HG02678 (cell line): ENCODE results near the gene DSP.

Source experiments
- ATAC-seq: cut with Tn5 transposase; IDR thresholded peaks from one replicate; pipeline ENCODE4 v1.9.1; 2021; ENCODE audit warnings: mild to moderate bottlenecking, moderate library complexity; ENCODE audit not compliant: unreplicated experiment

The DSP gene

DNA sequence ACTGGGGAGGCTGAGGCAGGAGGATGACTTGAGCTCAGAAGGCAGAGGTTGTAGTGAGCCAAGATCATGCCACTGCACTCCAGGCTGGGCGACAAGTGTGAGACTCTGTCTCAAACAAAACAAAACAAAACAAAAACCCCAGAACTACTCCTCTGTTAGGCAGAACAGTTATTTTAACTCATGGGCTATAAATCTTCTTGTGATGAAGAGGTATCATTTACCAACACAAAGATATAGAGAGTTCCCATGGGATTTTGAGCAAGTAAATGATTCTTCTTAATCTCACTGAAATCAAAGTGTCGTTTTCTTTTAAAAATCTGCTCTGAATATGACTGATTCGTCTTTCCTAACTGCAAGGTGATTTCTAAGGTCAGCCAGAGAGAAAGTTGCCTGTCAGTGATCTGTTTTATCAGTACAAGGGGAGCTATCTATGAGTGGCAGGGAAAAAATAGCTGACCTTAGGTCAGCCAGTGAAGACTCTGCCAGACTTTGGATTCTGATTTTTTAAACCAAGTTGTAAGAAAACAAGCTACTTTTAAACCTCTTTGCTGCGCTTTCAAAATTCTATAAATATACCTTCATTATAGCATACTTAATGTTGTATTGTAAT lies 3.8 kb upstream of the DSP start:
- no peak for ATAC-seq

DNA sequence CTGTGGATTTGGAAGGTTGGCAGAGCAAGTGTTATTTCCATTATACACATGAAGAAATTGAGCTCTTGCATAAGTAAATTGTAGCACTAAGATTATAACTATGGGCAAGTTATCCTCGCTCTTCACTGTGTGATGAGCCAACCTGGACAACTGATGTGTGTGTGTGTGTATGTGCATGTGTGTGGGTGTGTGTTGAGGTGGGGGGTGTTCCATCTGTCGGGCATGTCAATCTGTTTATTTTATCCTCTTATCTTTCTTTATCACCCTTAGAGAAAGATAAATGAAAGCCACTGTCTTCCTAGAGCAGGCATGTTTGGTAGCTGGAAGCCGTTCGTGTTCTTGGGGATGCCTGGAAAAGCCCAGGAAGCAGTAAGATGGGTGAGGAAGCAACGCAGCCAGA lies 3.0 kb upstream of the DSP start:
- no peak for ATAC-seq

DNA sequence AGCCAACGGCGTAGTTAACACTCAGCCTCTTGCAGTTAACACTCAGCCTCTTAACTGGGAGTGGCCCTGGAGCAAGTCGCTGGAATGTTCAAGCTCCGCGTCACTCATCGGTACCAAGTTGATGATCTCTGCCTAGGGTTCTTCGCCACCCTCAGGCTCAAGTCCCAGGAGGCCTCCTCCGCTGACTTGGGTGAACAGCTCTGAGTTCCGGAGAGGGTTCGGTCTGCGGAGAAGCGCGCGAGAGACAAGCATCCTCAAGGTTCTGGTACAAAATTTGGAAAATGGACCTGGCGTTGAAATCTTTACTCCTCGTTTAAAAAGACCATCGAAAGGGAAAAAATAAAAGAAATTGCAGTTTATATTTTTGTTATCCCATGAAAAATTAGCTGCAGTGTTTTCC lies 876 bp upstream of the DSP start:
- no peak for ATAC-seq

DNA sequence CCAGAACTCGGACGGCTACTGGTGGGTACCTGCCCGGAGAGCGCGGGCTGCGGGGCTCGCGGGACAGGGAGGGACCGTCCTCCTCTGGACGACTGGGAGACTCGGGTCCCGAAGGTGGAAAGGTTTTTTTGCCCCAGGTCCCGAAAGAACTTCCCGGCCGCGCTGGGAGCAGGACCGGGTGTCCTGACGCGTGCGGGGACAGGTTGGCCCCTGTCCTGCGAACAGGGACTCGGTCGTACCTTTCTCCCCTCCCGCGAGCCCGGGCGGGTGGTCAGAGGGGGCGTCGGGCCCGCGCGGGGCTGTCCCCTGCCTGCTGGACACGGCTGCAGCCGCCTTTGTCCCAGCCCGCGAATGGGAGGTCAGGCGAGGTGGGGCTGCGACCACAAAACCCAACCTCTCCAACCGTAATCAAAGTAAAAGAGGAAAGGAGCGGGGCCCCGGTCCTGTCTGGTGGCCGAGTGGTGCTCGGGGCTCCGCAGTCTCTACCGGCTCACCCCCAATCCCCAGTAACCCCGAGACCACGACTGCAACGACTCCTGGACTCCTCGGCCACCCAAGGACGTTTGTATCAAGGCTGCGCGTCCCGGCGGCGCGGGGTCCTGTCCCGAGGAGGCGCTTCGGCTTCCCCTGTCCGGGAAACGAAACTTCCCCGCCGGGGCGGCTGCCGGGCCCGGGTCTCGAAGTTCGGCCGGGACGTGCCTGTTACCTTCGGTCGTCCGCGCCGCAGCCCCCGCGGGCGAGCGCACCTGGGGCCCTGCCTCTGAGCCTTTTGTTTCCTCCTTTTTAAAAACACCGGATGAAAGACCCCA lies 798 bp downstream of the DSP start:
- no peak for ATAC-seq

DNA sequence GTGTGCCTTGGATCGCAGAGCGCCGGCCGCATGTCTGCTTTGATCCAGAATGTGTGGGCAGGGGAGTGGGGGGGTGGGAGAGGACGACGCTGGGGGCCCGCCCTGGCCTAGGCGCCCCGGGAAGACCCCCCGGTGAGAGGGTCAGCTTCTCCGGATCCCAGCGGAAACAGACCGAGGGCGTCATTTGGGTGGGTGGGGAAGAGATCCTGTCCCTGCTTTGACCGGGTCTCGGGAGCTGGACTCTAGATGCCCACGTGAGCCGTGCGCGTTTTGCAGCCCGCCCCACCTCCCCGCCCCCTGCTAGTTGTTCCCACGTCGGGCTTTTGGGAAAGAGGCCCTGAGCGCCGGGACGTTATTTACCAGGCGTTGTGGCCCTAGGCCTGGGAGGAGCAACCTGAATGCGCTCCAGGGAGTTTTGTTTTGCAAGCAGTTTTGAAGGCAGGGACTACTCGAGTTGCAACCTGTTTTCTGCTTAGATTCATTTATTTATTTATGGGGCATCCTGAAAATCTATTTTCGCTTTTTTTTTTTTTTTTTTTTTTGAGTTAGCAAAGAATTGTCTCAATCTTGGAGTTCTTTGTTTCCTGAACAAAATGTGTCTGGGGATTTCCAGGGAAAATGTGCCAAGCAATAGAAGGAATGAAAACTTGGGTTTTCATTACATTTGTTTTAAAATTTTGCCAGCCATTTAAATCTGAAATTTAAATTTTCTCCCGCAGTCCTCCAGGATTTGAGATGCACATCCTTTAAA lies 1.6 kb downstream of the DSP start:
- no peak for ATAC-seq

DNA sequence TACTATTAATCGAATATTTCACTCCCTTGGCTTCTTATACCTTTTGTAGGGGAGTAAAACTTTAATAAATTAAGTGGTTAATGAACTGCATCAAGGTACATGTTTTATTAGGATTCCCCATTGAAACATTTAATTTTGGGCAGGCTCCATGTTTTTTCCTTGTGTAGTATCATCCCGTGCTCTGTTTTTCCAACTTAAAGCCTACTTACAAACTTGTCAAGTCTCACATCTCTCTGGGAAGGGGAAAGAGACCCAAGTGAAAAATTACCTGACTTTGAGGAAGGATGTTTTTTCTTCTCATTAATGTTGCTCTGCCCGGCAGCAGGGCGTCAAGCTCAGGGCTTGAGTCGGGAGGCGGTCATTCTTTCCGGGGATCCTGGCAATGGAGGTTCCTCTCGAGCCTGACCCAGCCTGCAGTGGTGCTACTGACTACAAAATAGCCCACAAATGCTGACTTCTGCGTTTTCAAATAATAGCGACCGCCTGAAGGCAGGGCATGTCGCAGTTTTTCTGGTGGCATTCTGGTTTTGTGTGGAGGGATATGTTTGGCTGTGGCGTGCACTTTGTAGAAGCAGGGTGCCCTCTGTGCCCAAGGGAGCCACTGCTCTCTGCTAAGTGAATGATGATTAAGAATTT lies 2.4 kb downstream of the DSP start:
- ATAC-seq, result no peak

DNA sequence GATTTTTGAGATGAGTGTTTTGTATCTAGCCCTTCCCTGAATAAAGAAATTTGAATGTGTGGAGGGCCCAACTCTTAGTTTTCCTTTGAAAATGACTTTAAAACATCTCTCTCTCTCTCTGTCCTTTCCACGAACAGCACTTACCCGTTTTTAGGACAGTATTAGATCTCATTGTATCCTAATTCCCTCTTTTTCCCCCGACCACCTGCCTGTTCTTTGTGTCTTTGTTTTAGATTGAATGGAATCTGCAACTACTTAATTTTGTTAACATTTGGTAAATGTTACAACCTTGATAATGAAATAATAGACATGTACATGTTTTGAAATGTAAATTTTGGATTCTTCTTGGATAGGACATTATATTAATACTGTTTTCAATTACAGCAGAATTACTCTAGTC lies 3.1 kb downstream of the DSP start:
- no peak for ATAC-seq

DNA sequence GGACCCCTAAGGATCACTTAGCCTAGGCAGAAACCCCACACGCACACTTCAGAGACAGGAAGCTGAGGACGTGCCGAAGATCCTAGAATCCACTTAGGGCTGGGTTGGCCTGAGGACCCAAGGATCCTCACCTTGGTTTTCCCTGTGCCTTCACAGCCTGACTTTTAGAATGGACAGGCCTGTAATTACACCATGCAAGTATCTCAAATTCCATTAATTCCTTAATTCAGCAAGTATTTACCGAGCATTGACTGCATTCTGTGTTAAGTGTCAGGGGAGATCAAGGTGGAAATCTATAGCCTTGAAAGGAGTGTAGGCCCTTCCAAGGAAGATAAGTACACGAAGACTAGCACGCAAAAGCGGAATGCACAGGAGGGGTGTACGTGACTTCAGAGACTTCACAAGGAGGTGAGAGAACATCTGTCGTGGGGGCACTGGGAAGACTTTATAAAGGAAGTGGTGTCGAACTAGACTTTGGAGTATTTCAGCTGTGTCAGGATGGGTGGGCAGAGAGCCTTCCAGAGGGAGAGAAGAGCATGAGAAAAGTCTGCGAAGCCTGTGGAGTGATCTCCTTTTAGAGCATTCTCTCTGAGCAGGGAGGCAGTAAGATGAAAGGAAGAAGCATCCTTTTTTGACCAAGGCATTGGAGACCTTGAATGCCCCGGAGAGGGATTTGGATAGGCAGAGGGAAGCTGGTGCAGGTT lies 4.0 kb downstream of the DSP start:
- no peak for ATAC-seq

DNA sequence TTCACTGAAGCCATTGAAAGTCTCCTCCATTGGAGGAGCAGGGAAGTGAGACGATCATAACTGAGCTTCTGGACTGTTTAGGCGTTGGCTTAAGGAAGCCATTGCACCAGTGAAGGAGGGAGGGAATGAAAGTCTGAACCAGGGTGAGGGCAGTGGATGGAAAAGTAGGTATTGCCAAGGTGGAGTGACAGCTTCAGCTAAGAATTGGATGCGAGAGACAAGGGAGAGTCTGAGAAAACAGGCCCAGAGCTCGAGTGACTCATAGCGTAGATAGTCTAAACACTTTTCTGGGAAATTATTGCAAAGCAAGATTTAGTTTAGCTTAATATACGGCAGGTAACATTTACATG lies 4.5 kb downstream of the DSP start:
- ATAC-seq, result no peak

DNA sequence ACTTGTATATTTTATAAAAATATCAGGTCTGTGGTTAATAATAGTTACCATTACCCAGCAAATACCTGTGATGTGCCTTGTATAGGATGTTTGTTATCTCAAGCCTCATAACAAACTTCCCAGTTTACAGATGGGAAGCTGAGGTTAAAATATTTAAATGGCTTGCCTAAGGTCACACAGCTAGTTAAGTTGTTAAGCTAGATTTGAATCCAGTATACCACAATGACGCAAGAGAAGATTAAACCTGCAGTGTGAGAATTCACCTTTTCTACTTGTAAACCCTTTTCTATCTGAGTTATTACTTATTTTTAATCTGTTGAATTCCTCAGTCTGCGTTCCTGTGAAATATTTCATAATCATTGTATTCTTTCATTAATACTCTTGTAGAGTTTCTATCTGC lies 4.9 kb downstream of the DSP start:
- no peak for ATAC-seq

DNA sequence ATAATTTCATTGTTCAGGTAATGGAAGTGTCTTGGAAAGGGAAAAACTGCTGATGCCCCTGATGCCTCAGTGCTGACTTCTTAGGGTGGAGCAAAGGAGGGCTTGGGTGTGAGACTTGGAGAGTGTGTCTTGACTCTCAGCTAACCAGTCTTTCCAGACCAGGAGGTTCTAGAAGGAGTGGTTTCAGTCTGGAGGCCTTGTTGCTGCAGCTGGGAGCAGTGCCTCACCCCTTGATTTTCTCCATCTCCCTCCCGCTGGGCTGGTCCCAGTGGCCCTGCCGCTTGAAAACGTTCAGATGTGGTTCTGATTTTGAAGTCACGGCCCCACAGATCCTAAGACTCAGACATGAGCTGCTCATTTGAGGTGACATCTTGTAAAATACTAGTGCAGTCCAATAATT lies 5.4 kb downstream of the DSP start:
- no peak for ATAC-seq

DNA sequence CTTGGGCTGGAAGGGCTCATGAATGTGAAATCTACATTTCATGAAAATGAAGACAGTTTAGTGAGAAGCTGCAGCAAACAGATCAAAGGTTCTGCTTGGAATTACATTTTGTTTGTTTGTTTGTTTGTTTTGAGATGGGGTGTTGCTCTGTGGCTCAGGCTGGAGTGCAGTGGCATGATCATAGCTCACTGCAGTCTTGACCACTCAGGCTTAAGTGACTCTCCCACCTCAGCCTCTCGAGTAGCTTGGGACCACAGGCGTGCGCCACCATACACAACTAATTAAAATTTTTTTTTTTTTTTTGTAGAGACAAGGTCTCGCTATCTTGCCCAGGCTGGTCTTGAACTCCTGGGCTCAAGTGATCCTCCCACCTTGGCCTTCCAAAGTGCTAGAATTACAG lies 5.8 kb downstream of the DSP start:
- no peak for ATAC-seq

DNA sequence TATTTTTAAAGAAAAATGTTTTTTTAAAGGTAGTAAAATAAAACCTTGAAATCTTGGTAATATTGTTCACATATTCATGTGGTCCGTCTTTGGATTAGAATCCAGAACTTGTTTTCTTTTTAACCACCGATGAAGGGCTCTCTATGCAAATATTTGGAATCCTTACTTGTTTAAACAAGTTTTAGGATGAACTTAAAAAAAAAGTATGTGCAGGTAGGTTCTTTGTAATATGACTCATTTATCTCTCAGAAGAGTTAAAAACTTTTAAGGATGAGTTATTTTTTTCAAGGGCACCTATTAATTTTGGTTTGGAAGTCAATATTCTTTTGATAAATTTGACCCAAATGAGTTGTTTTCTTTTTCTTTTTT lies 8.9 kb downstream of the DSP start:
- no peak for ATAC-seq

DNA sequence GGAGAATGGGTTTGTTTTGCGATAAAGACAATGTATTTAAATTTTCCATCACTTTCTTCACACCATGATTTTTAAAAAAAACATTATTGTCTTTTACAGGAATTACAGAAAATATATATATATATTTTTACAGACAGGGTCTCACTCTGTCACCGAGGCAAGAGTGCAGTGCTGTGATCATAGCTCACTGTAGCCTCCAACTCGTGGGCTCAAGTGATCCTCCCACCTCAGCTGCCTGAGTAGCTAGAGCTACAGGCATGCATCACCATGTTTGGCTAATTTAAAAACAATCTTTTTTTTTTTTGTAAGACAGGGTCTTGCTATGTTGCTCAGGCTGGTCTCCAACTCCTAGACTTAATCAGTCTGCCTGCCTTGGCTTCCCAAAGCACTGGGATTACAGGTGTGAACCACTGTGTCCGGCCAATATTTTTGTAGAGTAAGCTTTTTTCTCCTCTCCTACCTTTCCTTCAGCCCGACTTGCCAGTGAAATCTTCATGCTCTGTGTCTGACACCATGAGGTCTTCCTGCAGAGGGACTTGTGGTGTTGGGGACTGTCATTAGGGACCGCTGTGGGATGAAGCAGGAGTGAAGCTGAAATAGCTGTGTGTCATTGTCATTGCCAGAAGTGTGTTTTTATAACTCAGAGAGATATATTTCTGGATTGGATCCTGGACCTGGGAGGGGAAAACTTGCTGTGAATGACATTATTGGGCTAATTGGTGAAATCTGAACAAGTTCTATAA lies 13.2 kb downstream of the DSP start:
- no peak for ATAC-seq

DNA sequence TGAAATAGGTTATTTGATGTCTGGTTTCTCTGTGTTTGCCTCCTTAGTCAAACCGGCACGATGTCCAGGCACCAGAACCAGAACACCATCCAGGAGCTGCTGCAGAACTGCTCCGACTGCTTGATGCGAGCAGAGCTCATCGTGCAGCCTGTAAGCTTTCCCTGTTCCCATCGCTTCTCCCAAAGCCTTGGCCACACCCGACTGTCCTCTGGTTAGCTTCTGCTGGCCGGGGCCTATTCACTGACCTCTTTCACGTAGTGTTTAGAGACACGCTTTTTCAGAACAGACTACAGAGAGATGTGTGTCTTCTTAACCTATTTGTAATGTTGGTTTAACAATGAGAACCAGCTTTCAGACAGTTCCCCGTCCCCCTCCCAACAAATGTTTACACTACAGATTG lies 14.2 kb downstream of the DSP start:
- ATAC-seq, result no peak

DNA sequence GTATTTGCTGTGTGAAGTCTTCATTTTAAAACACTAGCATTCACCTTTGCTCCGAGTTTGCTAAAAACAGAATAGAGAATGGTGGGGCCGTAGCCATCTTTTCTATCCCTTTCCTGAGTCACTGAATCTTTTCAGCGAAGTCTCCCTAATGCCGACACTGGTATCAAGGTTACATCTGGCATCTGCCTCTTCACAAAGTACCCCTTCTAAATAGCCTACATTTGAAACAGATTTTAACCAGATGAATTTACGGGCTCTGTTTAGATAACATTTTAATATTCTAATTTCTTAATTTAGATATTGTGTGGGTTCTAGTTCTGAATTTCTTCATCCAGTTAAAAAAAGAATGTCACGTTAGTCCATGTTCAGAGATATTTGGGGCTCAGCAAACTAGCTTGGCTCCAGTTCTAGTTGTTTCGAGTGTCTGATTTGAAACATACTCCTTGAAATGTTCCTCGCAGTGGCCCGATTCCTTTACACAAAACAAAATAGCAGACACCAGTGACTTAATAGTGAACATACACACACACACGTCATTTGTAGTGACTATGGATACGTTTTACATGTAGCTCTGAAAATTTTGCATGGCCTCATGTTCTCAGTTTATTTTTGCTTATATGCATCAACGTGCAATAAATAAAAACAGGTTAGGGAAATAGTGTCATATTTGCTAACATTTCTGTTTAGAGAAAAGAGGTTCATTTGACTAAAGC lies 15.1 kb downstream of the DSP start:
- ATAC-seq, result no peak

DNA sequence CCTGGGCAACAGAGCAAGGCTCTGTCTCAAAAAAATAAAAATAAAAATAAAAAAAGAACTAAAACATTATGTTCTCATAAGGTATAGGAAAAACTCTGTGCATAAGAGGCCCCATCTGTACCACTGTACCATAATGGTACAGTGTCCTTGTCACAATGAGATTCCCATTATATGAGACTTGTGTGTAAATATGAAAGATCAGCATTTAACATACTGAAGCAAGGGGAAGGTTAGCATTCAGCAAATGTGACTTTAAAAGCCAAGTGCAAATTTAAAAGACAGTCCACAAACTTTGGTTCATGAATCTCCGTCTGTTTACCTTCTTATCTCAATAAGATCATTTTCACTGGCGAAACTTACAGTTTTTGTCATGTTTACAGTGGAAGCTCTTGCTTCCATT lies 16.2 kb downstream of the DSP start:
- no peak for ATAC-seq

DNA sequence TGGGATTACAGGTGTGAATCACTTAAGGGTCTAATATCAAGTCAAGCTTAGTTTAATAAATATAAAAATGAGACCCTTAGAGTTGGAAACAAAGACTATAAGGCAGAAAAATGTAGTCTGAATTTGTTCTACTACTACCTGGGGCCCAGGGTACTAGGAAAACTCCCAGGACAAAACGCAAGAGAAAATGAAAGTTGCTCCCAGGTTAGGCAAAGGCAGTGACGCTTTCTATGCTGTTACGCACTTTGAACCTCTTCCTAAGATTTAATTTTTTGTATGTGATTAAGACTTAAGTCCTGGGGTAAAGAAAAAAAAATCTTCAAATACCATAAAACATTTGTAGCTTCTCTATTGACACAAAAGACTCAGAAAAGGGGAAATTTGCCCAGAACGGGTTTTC lies 17.3 kb downstream of the DSP start:
- ATAC-seq, result no peak

DNA sequence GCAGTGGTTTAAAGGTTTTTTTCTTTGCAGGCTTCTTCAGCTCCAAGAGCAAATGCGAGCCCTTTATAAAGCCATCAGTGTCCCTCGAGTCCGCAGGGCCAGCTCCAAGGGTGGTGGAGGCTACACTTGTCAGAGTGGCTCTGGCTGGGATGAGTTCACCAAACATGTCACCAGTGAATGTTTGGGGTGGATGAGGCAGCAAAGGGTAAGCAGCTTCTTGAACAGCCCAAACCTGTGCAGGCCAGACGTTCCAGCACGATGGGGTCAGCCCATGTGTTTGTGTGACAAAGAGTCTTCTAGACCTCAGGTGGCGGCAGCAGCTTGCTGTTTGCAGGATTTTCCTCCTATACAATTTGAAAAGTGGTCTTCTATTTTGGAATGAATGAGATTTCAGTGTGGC lies 17.7 kb downstream of the DSP start:
- ATAC-seq, result no peak
